Measurements from ENCODE around the gene LRRC55. TPM values are rescaled to one million over a fixed set of nuclear protein-coding genes. Genes with fewer than 3 reads are reported as not detected.
"Not testable (repeated sequence)": the region's sequence is repeated elsewhere in the genome, so short reads cannot be mapped to it uniquely, and the experiment has no call there.

Gene LRRC55
- polyA plus RNA-seq, 5 donors: 2.2 to 3.4 (median 2.9) TPM

DNA sequence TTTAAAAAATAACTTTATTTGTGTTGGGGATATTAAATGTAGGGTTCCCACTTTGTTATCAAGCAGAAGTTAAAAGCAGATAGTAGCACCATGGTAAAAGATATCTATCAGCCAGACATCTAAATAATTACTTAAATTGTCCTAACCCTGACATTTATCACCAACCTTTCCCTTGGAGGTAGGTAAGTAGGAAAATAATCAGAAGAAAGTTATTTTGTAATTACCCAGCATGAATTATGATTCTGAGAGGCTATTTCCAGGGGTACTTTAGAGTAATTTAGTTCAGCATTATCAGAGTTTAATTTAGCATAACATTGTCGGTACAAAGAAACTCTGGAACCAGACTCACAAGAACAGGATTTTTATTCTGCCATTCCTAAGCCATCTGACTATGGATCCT, 23.2 kb upstream of the LRRC55 start:
- no peak for DNase-seq

DNA sequence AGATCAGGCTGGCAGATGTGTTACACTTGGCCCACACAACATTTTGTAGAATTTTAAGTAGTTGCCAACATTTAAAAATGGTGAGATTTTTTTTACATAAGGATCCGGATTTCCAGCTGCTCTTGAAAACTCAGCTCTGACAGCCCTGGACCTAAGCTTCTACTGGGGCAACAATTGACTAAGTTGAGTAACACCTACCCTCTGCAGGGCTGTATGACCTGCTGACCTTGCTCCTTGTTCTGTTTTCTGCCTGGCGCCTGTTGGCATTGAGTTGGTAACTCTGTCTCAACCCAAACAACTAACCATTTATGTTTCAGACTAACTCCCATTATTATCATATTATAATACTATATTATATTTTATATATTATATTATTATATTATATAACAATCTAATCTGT, 21.1 kb upstream of the LRRC55 start:
- no peak for DNase-seq

DNA sequence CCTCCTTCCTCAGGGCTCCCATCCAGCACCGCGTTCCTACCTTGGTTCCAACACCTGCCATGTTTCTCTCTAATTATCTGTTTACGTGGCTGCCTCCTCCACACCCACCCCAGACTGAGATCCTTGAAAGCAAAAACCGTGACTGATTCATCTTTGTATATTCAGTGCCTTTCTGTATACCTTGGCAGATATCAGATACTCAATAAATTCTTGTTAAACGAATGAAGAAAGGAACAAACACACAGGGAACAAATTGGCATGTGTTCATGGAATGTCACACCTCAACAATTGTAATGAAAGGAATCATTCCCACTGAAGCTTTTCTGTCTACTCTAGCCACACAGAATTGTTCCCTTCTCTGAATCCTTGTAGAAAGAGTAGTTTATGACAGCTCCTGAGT, 20.4 kb upstream of the LRRC55 start:
- no peak for DNase-seq

DNA sequence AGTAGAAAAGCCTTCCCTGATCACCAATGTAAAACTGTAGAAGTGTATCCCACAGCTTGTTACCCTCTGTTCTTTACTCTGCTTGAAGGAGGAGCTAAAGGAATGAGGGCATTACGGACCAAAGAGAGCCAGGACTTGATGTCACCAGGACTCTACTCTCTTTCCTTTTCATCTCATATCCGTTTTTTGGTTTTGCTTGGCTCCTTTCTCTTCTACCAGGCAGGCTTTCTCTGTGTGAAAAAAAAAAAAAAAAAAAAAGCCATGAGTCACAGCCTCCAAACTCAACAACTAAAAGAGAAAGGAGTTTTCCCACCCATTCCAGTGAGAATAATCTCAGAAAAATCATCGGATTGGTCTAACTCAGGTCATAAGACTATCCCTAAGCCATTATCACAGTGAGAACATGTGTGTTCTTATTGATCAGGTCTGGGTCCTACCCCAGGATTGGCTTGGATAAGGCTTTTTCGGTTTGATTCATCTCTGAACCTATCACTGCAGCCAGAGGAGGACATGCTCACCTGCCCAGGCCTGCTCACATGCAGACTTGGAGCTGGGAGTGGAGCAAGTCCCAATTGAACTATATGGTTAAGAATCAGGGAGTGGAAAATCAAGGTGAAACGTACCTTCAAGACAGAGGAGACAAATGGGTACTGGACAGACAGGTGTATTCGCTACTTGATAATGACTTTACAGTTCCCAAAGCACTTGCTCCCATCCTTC, 19.4 kb upstream of the LRRC55 start:
- DNase-seq: no peak

DNA sequence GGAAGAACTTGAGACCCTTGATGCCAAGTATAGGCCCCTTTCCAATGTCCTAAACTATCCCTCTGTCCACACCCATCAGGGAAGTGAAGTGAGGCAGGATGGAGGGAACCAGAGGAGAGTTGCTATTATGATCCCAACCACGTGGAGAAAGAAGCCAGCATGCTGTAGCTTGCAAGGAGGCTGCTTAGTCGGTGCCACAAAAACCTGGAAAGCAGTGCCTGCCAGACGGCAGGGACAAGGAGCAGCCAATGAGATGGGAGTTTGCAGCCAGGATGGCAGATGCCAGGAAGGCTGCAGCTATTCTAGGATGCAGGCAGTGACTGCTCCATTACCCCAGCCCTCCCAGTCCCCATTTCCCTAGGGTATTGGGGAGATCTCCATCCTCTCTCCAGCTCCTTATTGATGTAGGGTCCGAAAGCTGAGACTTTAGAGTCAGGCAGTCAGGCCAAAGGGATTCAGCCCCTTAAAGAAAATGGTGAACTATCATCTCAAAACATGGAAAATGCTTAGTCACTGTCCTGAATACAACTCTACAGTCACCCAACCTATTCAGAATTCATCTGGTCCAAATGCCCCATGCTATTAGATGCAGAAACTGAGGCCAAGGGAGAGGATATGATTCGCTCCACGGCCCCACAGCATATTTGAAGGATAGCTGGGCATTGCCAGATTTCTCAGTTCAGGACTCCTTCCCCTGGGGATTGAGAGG, 18.4 kb upstream of the LRRC55 start:
- DNase-seq: no peak

DNA sequence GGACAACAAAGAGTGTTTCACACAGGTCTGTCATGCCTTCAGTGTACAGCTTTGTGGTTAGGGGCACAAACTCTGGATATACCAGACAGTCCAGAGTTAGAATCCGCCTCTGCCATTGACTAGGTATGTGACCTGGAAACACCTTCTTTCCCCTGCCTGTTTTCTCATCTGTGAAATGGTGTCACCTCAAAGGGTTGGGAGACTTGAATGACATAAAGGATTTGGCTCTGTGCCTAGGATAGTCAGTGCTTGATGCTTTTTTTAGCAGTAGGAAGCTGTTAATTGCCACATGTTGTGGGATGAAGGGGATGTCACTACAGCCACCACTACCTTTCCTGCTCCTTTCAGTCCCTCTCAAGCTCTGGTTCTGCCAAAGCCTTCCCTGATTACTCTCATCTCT, 17.4 kb upstream of the LRRC55 start:
- no peak for DNase-seq

DNA sequence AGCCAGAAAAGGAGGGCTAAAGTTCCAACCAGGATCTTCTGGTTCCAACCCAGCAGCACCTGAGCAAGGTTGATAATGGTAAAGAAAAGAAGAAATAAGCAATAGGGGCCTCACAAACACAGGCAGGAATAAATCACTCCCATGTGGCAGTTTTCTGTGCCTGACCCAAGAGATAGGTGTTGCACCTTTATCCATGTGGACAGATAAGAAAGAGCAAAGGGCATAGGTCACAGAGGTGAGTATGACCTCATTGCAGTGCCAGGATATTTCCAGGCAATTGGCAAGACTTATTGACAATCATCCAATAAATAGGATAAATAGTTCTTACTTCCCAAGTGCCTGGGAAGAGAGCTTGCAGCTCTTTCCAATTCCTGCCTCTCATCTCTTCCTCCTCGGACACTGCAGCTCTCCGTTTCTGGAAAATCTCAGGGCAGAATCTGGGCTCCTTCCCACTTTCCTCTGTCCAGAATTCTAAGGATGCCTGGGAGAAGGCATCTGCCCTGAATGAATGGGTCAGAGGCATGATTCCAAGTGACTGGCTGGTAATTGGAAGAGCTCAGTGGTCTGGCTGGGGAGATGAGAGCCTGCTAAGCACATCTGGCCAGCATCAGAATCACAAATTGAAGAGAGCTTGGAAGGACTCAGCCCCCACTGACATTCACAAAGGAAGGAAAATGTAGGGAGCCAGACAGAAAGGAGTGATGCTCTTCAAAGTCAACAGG, 14.5 kb upstream of the LRRC55 start:
- no peak for DNase-seq

DNA sequence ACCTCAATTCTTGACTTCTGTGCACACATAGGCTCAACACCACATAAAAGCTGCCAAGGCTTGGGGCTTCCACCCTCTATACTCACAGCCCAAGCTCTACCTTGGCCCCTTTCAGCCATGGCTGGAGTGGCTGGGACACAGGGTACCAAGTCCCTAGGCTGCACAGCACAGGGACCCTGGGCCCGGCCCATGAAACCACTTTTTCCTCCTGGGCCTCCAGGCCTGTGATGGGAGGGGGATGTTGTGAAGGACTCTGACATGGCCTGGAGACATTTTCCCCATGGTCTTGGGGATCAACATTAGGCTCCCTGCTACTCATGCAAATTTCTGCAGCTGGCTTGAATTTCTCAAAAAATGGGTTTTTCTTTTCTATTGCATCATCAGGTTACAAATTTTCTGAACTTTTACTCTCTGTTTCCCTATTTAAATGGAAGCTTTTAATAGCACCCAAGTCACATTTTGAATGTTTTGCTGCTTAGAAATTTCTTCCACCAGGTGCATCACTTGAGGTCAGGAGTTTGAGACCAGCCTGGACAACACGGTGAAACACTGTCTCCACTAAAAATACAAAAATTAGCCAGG, 11.9 kb upstream of the LRRC55 start:
- DNase-seq: not testable (repeated sequence)

DNA sequence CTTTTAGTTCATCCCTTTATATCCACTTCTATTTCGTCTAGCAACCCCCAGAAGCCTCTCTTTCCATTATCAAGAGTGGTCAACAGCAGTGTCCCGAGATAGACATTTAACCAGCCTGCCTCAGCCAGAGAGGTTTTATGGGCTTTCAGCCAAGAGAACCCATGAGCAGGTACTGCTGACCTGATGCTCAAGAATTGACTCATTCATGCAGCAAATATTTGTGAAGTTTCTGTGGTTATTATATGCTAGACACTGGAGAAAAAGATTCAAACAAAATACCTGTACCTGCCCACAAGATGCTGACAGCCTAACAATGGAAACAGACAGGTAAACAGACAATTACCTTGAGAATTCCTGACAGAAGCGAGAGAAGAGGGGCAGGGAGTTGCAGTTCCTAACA, 9.7 kb upstream of the LRRC55 start:
- DNase-seq: no peak

DNA sequence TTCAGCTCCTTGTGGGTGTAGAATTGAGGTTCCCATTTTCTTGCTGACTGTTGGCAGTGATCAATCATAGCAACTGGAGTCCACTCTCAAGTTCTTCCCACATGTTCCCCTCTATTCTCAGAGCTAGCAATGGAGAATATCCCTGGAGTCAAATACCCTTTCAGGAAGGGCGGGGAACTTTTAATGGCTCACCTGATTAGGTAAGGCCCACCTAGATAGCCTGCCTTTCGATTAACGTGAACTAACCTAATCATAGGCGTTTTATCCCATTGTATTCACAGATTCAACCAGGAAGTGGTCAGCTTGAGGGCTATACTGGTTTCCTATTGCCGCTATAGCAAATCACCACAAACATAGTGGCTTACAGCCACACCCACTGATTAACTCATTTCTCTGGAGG, 7.1 kb upstream of the LRRC55 start:
- no peak for DNase-seq

DNA sequence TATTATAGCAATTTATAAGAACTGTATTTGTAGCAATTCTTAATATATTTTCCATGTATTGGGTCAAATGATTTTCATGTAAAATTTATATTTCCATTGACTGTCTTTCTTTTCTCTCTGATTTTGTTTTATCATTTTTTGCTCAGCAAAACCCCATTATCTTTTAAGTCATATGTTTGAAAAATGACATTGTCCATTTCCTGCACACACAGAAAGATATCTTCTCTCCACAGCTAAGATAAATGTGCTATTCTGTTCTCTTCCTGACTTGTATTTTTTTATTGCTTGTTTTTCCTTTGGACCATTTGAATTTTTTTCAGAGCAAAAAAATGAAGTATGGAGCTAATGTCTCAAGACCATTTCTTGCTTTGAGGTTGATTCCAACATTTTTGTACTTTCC, 6.3 kb upstream of the LRRC55 start:
- DNase-seq: no peak

DNA sequence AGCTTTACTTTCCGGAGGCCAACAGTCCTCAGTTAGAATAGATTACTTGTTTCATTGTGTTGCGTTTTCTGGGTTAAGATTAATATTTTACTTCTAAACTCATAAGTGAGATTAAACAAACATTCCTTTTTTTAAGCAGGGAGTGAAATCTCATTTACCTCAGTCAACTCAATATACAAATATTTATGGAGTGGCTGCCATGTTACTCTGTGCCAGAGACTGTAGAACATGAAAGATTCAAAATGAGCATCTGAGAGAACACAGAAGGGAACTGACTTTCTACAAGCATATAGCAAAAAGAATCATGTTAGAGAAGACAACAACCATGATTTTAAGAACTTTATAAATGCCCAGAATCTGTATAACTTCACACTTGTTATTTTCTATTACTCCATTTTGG, 3.4 kb upstream of the LRRC55 start:
- DNase-seq: no peak

DNA sequence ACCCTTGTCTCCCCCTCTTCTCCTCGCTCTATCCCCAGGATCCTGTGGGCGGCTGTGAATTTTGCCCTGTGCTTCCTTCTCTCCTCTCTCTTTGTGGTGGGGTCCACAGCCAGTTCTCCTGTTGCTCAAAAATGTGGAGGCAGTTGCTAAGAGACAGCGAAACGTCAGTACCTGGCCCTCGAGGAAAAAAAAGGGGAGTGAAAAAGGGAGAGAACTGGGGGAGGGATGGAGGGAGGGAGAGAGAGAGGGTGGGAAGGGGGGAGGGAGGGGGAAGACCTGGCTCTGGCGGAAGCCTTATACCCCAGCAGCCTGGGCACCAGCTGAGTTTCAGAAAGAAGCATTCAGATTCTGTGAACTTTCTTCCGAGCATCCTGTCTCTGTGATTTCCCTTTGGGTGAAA, 2.1 kb upstream of the LRRC55 start:
- no peak for DNase-seq

DNA sequence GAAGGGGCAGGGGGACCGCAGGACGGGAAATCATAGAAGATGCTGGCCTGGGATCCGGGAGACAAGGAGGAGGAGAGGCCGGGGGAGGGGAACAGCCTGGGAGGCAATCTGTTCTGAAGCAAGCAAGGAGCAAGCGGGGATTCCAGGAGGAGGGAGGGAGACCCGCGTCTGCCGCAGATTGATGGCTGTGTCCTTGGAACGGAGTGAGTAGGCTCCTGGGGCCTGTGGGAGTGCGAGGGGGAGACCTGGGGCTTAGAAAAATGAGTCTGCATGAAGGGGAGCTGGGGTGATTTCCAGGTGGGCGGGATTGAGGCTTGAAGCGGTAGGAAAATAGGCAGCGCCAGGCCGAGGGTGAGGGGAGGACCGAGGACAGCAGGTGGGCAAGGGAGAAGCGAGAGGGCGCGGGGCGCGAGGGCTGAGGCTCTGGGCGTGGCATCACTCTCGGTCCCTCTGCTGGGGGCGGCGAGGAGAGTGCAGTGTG, 1.6 kb upstream of the LRRC55 start:
- no peak for DNase-seq

DNA sequence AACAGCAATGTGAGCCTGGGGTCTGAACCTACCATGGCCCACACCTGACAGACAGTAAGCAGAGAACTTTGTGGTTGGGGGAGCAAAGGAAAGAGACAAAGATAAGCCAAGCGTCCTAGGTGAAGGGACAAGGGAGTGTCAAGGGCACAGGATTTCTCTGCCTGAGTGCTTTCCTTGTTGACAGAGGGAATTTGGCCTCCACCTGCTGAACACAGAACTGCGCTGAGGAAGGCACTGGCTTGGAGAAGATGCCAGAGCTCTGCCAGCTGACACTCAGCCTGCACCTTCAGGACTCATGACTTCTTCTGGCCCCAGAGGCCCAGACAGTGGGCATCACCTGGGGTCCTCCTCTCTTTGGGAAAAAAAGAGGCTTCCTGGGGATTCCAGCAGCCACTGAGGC, 789 bp upstream of the LRRC55 start:
- DNase-seq: no peak

DNA sequence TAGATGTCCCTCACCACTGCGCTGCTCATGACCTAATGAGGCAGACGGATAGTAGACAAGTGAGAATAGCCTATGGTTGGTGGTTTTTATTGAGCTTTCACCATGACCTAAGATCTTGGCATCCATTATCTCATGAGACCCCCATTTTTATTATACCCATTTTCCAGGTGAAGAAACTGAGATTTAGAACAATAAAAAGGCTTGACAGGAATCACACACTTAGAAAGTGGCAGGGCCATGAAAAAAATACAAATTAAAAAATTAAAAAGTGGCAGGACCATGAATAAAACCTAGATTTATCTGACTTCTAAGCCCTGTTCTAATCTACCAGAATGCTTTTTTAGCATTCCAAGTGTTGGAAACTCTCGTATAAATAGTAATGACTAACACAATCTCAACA, 1.1 kb downstream of the LRRC55 start:
- DNase-seq: no peak

DNA sequence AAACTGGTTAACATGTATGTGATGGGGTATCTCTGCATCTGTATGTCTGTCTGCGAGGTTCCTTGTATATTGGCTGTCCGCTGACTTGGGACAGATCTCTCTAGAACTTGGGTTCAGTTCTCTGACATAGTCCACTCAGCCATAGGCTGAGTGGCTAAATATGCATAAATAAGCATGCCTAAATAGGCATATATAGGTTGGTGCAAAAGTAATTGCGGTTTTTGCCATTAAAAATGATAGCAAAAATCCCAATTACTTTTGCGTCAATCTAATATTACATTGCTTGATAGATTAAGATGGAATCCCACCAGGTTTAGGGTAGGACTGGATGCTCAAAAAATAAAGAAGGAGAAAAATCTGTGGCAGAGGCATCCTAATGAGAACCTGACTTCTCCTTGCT, 8.8 kb downstream of the LRRC55 start:
- DNase-seq: no peak

DNA sequence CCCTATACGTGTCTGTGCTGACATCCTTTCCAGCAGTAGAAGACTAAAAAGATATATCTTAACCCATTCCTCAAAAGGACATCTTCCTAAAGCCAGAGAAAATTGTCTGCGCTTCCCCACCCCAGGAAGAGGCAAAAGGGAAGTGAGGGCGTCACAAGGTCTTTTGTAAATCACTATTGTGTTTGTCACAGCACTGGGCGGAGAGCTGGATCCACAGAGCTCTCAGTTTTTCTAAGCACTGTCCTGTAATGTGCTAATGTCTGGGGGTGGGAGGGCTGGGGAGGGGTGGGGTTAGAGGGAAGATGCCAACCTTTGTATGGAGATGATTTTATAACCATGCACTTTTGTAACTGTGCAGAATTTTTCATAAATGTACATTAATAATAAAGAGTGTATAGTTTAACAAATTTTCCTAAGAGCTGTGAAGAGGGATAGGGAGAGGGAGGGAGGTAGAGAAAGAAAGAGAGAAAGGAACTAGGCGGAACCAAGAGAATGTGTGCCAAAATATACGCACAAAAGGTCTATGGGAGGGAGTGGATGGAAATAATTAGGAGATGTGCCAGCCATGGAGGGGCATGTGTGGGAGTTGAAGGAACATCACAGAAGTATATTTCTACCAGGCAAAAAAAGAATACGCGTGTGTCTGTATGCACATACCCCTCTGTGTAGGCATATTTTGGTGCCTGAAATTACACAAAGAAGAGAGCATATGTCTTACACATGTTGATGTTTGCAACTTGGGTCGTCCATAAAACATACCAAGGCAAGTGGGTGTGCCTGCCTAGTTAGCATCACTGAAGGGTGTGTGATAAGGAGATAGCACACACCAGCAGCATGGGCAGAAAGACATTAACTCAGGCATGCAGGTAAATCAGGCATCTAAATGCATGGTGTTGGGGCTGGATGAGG, 9.8 kb downstream of the LRRC55 start:
- DNase-seq: no peak

DNA sequence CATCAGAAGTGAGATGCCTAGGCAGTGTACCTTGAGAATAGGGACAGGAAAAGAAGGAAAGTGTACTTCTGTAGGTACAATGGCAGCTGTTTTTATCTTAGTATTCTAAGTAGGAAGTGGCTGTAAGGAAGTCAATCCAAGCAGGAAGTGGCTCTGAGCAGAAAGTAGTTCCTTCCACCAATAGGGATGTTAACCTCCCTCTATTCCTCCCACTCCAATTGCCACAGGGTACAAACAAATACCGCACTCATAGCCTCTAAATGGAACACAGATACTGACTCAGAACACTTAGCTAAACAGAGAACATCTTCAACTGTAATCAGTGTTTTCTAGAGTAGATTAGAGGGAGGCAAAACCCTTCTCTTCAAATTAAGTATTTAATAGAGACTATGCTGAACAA, 10.6 kb downstream of the LRRC55 start:
- no peak for DNase-seq

DNA sequence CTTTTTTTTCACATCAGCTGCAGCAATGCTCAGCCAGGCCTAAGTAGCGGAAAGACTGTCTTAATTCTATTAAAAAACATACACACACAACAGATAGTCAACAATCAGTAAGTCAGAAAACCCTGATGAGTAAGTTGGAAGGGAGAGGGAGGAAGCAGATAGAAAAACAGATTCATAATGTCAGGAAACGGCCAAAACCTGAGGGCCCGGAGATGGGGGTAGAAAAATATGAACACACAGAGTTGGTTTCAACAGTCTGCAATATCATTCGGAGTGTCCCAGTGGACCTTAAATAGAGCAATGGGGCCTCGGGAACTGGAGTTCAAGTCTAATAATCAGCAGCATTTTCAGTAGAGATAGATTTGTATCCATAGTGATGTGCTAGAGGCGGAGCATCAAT, 14.8 kb downstream of the LRRC55 start:
- DNase-seq: no peak

DNA sequence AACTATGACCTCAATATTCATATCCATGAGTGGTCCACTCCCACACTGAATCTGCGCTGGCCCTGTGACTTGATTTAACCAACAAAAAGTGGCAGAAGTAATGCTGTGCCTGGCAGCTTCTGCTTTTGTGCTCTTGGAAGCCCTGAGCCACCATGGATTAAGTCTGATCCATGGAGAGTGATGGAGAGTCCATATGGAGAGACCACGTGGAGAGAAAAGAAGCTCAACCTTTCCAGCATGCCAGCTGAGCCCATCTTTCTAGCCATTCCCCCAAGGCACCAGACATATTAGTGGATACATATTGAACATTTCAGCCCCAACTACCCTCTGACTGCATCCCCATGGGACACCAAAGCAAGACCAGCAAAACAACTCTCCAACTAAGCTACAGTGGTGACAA, 16.0 kb downstream of the LRRC55 start:
- DNase-seq: no peak

DNA sequence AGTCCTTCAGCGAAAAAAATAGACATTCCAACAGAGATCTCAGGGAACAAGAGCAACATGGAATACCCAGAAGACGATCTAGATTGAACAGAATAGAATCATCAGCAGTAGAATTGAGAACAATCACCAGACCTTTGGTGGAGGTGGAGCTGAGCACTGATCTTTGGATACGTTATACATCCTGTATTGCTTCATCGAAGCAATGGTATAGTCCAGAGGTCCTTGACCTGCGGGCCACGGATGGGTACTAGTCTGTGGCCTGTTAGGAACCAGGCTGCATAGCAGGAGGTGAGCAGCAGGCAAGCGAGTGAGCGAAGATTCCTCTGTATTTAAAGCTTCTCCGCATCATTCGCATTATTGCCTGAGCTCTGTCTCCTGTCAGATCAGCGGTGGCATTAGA, 17.6 kb downstream of the LRRC55 start:
- DNase-seq: no peak
